ENCODE measurements around the gene SMIM30. TPM values are rescaled to one million over a fixed set of nuclear protein-coding genes. Genes with fewer than 3 reads are reported as not detected.

SMIM30 gene
- total RNA-seq, 1 experiment from 2014 or later = 28.9 TPM

GRCh38 chr7:113159746-113160339 lies 41.5 kb upstream of the SMIM30 start:
- POLR2A ChIA-PET (ENCODE audit: unreplicated experiment) = no interaction called here
- Histone ChIP-seq H3K9me2 (replicated peaks; ENCODE audit: low read length) (no peaks in the 10 kb centered on the region), H3K9ac (ENCODE audit: low read length) (no peak overlapping the region), H3K27me3 (ENCODE audit: low read length) (no peaks in the 10 kb centered on the region), H3K36me3 (ENCODE audit: low read depth, low read length) (no peaks in the 10 kb centered on the region), H3K79me2 (ENCODE audit: low read length) (no peaks in the 10 kb centered on the region), H3F3A (ENCODE audit: low read length, unreplicated experiment) (no peaks in the 10 kb centered on the region), H3K9me3 (ENCODE audit: low read length) (no peaks in the 10 kb centered on the region), H3K27ac (ENCODE audit: low read length) (no peak overlapping the region), H4K20me1 (ENCODE audit: low read length) (no peaks in the 10 kb centered on the region), H2AFZ (ENCODE audit: low read length) (no peak overlapping the region), H3K4me2 (ENCODE audit: low read length) (no peak overlapping the region), H3K4me1 (ENCODE audit: insufficient read depth, low read length) (no peaks in the 10 kb centered on the region), H3K4me3 (ENCODE audit: low read length) (no peak overlapping the region)
- intact Hi-C loops (cut with micrococcal nuclease) = loop anchor here (1.0 to 5.0 kb wide), 3 partner anchors 129 to 262 kb away; no protein-coding TSS in a partner anchor
- TF ChIP-seq CTCF (conservative IDR thresholded peaks at IDR 0.05; ENCODE audit: low read depth, low read length) (peak; percentile 69), EZH2phosphoT487 (IDR thresholded peaks at IDR 0.05; ENCODE audit: borderline replicate concordance, low read length) (no peak), EZH2 (IDR thresholded peaks at IDR 0.05; ENCODE audit: low read length, unreplicated experiment) (no peak)
- CTCF ChIA-PET = interaction anchor here (0.6 kb wide), 3 partner anchors 126 to 262 kb away, joined by 3 to 5 read pairs (median 3); no protein-coding TSS in a partner anchor
- no TSS peak for BruUV-seq (replicated peaks)
- DNase-seq (peak; percentile 38), ATAC-seq (peak; percentile 57; the same call in 1 of the 2 replicates)

GRCh38 chr7:113158756-113159155 lies 40.4 kb upstream of the SMIM30 start:
- H2AFZ ChIP-seq (ENCODE audit: low read length) = no peak overlapping the region
- intact Hi-C loops (cut with micrococcal nuclease) = loop anchor here (1.0 to 5.0 kb wide), 3 partner anchors 131 to 264 kb away; no protein-coding TSS in a partner anchor
- no peaks in the 10 kb centered on the region for H3K9me2 ChIP-seq (replicated peaks; ENCODE audit: low read length)
- ChIA-PET CTCF (no interaction called here), POLR2A (ENCODE audit: unreplicated experiment) (no interaction called here)
- no peaks in the 10 kb centered on the region for H3K27me3 ChIP-seq (ENCODE audit: low read length)
- no peaks in the 10 kb centered on the region for H3F3A ChIP-seq (ENCODE audit: low read length, unreplicated experiment)
- no peak overlapping the region for H3K27ac ChIP-seq (ENCODE audit: low read length)
- no peaks in the 10 kb centered on the region for H3K36me3 ChIP-seq (ENCODE audit: low read depth, low read length)
- no peak overlapping the region for H3K9ac ChIP-seq (ENCODE audit: low read length)
- TF ChIP-seq CTCF (conservative IDR thresholded peaks at IDR 0.05; ENCODE audit: low read depth, low read length) (no peak), EZH2 (IDR thresholded peaks at IDR 0.05; ENCODE audit: low read length, unreplicated experiment) (no peak)
- no peak overlapping the region for H3K4me3 ChIP-seq (ENCODE audit: low read length)
- H3K79me2 ChIP-seq (ENCODE audit: low read length) = no peaks in the 10 kb centered on the region
- no TSS peak for BruUV-seq (replicated peaks)
- H3K4me2 ChIP-seq (ENCODE audit: low read length) = no peak overlapping the region
- DNase-seq (no peak), ATAC-seq (no peak)
- H3K4me1 ChIP-seq (ENCODE audit: insufficient read depth, low read length) = no peaks in the 10 kb centered on the region
- H4K20me1 ChIP-seq (ENCODE audit: low read length) = no peaks in the 10 kb centered on the region
- no peaks in the 10 kb centered on the region for H3K9me3 ChIP-seq (ENCODE audit: low read length)

GRCh38 chr7:113154117-113154516 lies 35.8 kb upstream of the SMIM30 start:
- Histone ChIP-seq H3K9ac (ENCODE audit: low read length) (no peak overlapping the region), H2AFZ (ENCODE audit: low read length) (no peak overlapping the region), H3K36me3 (ENCODE audit: low read depth, low read length) (no peaks in the 10 kb centered on the region), H3K9me3 (ENCODE audit: low read length) (no peaks in the 10 kb centered on the region), H4K20me1 (ENCODE audit: low read length) (no peaks in the 10 kb centered on the region), H3K4me1 (ENCODE audit: insufficient read depth, low read length) (no peaks in the 10 kb centered on the region), H3K4me3 (ENCODE audit: low read length) (no peak overlapping the region), H3K79me2 (ENCODE audit: low read length) (no peaks in the 10 kb centered on the region), H3K4me2 (ENCODE audit: low read length) (no peak overlapping the region), H3K27ac (ENCODE audit: low read length) (no peak overlapping the region), H3K9me2 (replicated peaks; ENCODE audit: low read length) (no peaks in the 10 kb centered on the region), H3F3A (ENCODE audit: low read length, unreplicated experiment) (no peaks in the 10 kb centered on the region), H3K27me3 (ENCODE audit: low read length) (0 out of 2 replicates have a peak, but pooled peaks cover 5% of the 10 kb centered on the region)
- ATAC-seq (no peak), DNase-seq (no peak)
- BruUV-seq (replicated peaks) = no TSS peak
- POLR2A ChIA-PET (ENCODE audit: unreplicated experiment) = no interaction called here
- TF ChIP-seq EZH2phosphoT487 (IDR thresholded peaks at IDR 0.05; ENCODE audit: borderline replicate concordance, low read length) (no peak), CTCF (conservative IDR thresholded peaks at IDR 0.05; ENCODE audit: low read depth, low read length) (no peak), EZH2 (IDR thresholded peaks at IDR 0.05; ENCODE audit: low read length, unreplicated experiment) (no peak)
- intact Hi-C loops (cut with micrococcal nuclease) = no loop called here
- CTCF ChIA-PET = no interaction called here

Data from PC-3 (cell line).